Prostate gland (tissue), 2 donors: ENCODE results near the gene GNMT. TPM values are rescaled to one million over a fixed set of nuclear protein-coding genes. Genes with fewer than 3 reads are reported as not detected.

ENCODE experiments used
- DNase-seq: peaks from one replicate; pipeline ENCODE4 v3.0.0-alpha.2; 2019; ENCODE audit warnings: low spot score
- H3K27ac ChIP-seq, 2 donors: fragments of 200-600 bp; sonication (generic); 2 replicates each; pipeline ENCODE4 v1.5.1; 2017 to 2019
- H3K27me3 ChIP-seq: fragments of 200-600 bp; sonication (generic); replicated peaks from 2 replicates; pipeline ENCODE4 v1.5.1; 2019; ENCODE audit not compliant: insufficient read depth
- H3K36me3 ChIP-seq, 2 donors: fragments of 200-600 bp; sonication (generic); 1 replicate in 1 of 2; 2 replicates in 1 of 2; pipeline versions ENCODE4 v1.5.1 to v1.8.1; 2017 to 2019
- H3K4me1 ChIP-seq: fragments of 200-600 bp; sonication (generic); replicated peaks from 2 replicates; pipeline ENCODE4 v1.5.1; 2019
- H3K4me3 ChIP-seq, 2 donors: fragments of 200-600 bp; sonication (generic); 2 replicates each; pipeline ENCODE4 v1.5.1; 2017 to 2019
- H3K9me3 ChIP-seq: fragments of 200-600 bp; sonication (generic); 2 replicates; pipeline ENCODE4 v1.5.1; 2017
- CTCF ChIP-seq, 4 experiments: fragments of 200-600 bp in 2 of 4; fragments of 450-650 bp in 2 of 4; sonication (generic) in 2 of 4; IDR thresholded peaks; 1 replicate in 3 of 4; 2 replicates in 1 of 4; pipeline ENCODE4 v1.5.1; 2016 to 2019; ENCODE audit warnings: antibody characterized with exemption in 4 of 4, mild to moderate bottlenecking in 2 of 4, moderate library complexity in 2 of 4
- POLR2A ChIP-seq: fragments of 450-650 bp; IDR thresholded peaks from one replicate; pipeline ENCODE4 v1.6.1; 2016; ENCODE audit warnings: antibody characterized with exemption, mild to moderate bottlenecking
- POLR2AphosphoS5 ChIP-seq: sonication (generic); formaldehyde crosslinking; IDR thresholded peaks from one replicate; pipeline ENCODE4 v1.6.1; 2017; ENCODE audit warnings: antibody characterized with exemption
- WGBS: methylation state at CpG from one replicate; pipeline ENCODE4 v1.1.5; 2018; 5-methylcytosine and 5-hydroxymethylcytosine counted together
- intact Hi-C: fragments of 100-400 bp; cut with DNase I; formaldehyde crosslinking; loops from one replicate; pipeline ENCODE4 v1.14.2; 2022
- total RNA-seq, 2 donors: library from RNA; depleted of rRNA; stranded (reverse); fragments of >200 nt; gene quantifications; one replicate each; pipeline ENCODE4 v1.1.0, GENCODE V29; 2016

Gene GNMT
- total RNA-seq, 2 donors from 2014 or later = 14.7 to 85.9 TPM

GRCh38 chr6:42921801-42922200 lies 38.8 kb upstream of the GNMT start:
- intact Hi-C loops = no loop called here
- WGBS = 68% methylated on average over 6 of the region's 6 CpGs
- TF ChIP-seq CTCF (IDR thresholded peaks at IDR 0.05) = no peak
- TF ChIP-seq POLR2AphosphoS5 = no peak
- TF ChIP-seq POLR2A = no peak

GRCh38 chr6:42923666-42924065 lies 36.9 kb upstream of the GNMT start:
- H3K9me3 ChIP-seq = no peaks in the 10 kb centered on the region
- H3K27me3 ChIP-seq = no peaks in the 10 kb centered on the region
- intact Hi-C loops = no loop called here
- DNase-seq = no peak
- H3K4me1 ChIP-seq = no peaks in the 10 kb centered on the region
- H3K27ac ChIP-seq = peak overlapping the region in 1 of 2 donors; percentile 28
- WGBS = 31% methylated on average over 2 of the region's 2 CpGs
- no peaks in the 10 kb centered on the region for H3K36me3 ChIP-seq
- TF ChIP-seq POLR2A = no peak
- peak; percentile 73 for TF ChIP-seq POLR2AphosphoS5
- TF ChIP-seq CTCF (IDR thresholded peaks at IDR 0.05) = no peak
- H3K4me3 ChIP-seq = no peak overlapping the region

More at GRCh38 chr6:42921801-42922200, 38.8 kb upstream of the GNMT start:
- Histone ChIP-seq H3K36me3 (no peaks in the 10 kb centered on the region), H3K4me3 (no peak overlapping the region), H3K27me3 (no peaks in the 10 kb centered on the region), H3K9me3 (no peaks in the 10 kb centered on the region), H3K4me1 (no peaks in the 10 kb centered on the region), H3K27ac (no peak overlapping the region)
- no peak for DNase-seq

GRCh38 chr6:42925248-42925857 lies 35.2 kb upstream of the GNMT start:
- no peak for DNase-seq
- intact Hi-C loops = no loop called here
- TF ChIP-seq CTCF (IDR thresholded peaks at IDR 0.05) (no peak), POLR2A (no peak), POLR2AphosphoS5 (no peak)
- H3K9me3 ChIP-seq = no peaks in the 10 kb centered on the region
- 50% methylated on average over 23 of the region's 23 CpGs for WGBS
- no peaks in the 10 kb centered on the region for H3K27me3 ChIP-seq
- H3K4me3 ChIP-seq = no peak overlapping the region
- no peak overlapping the region for H3K27ac ChIP-seq
- no peaks in the 10 kb centered on the region for H3K4me1 ChIP-seq
- H3K36me3 ChIP-seq = no peaks in the 10 kb centered on the region

GRCh38 chr6:42928986-42929820 lies 31.4 kb upstream of the GNMT start, which contains the start of gene CNPY3:
TSS of gene CNPY3 (plus strand) at chr6:42929480. CDS start at chr6:42929571, 91 bp downstream.
- H3K4me1 ChIP-seq = peaks cover 6% of the 10 kb centered on the region
- peak; percentile 94 for DNase-seq
- WGBS = under 1% methylated on average over 59 of the region's 63 CpGs

More at GRCh38 chr6:42928986-42929820, 31.4 kb upstream of the GNMT start, which contains the start of gene CNPY3:
- Histone ChIP-seq H3K9me3 (no peaks in the 10 kb centered on the region), H3K4me3 (peak within 1 kb of the TSS; percentile 65 to 66), H3K27me3 (no peaks in the 10 kb centered on the region), H3K36me3 (no peaks in the 10 kb centered on the region), H3K27ac (peak within 1 kb of the TSS; percentile 92 to 93)
- TF ChIP-seq POLR2AphosphoS5 (peak; percentile 80), CTCF (IDR thresholded peaks at IDR 0.05) (peak in 3 of 4 experiments; percentile 8 to 11 (median 9)), POLR2A (peak; percentile 59)
- intact Hi-C loops = no loop called here
